ENCODE data around the gene PTMA. TPM values are rescaled to one million over a fixed set of nuclear protein-coding genes. Genes with fewer than 3 reads are reported as not detected.
A peak's percentile ranks its signal among the peaks of the same experiment; 100 is the strongest.

The PTMA gene
- total RNA-seq, 2 experiments from 2014 or later, result 1,546 to 1,586 TPM

DNA sequence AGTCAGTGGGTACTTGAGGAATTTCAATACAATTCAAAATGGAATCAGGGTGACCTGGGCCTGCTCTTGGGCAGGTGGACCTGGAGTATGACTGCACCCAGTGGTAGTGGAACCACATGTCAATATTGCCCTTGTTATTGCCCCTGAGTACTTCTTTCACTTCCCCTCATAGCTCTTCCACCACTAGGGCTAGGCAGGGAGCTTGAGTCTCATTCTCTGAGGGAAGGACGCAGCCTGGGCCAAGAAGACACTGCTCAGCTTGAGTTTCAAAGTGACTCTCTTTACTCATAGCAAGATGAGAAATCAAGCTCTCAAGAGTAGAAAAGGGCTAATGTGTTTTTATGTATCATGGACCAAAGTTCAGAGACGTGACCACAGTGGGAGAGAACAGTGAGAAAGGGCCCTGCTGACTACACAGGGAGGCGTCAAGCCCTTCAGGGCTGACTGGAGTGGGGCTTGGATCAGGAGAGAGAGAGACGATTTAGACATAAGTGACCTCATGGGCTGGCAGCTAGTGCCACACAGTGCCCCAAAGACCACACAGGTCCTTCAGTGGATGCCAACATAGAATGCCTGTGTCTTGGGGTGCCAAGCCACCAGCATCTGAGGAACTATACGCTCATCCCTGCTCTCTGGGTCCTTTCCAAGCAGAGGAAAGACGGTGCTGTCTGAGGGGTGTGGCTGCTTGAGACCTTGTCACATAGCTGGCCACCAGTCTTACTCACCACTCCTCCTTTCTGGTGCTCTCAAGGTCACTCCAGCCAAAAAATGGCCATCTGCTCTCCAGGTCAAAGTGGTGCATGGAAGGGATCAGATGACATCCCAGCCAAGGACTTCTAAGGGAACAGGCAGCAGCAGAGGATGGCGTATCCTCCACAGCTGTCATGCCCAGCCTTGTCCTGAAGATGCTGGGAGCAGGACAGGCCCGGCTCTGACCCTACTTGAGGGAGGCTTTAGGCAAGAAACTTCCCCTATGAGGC lies 13.0 kb downstream of the PTMA start:
- Mint-ChIP-seq H3K27me3 (no peaks in the 10 kb centered on the region), H3K36me3 (ENCODE audit: low read depth) (no peaks in the 10 kb centered on the region), H3K27ac (no peak overlapping the region), H3K4me1 (ENCODE audit: low read depth) (no peaks in the 10 kb centered on the region), H3K9me3 (no peaks in the 10 kb centered on the region), H3K4me3 (no peak overlapping the region)
- ATAC-seq (ENCODE audit: poor library complexity), result no peak
- no peaks in the 10 kb centered on the region for H3K4me1 ChIP-seq (ENCODE audit: insufficient read depth, low read length)
- peak in 1 of 14 experiments; percentile 18 for DNase-seq
- H3K36me3 ChIP-seq (ENCODE audit: insufficient read depth, low read length), result no peaks in the 10 kb centered on the region
- H3K27ac ChIP-seq (ENCODE audit: low read depth in 1 of 2, low read length in 2 of 2), result no peak overlapping the region
- no peaks in the 10 kb centered on the region for H3K27me3 ChIP-seq (ENCODE audit: control insufficient read depth in 1 of 2, insufficient read depth in 2 of 2, low read length in 2 of 2)
- no peak overlapping the region for H3K4me3 ChIP-seq (ENCODE audit: low read length)
- CTCF ChIA-PET, result interaction anchor here (1.1 to 2.2 kb wide), 2 partner anchors 15 to 44 kb away, joined by 3 to 8 read pairs; no protein-coding TSS in a partner anchor
- TF ChIP-seq CTCF (IDR thresholded peaks at IDR 0.05), result no peak
- H3K9me3 ChIP-seq (ENCODE audit: control insufficient read depth in 1 of 2, insufficient read depth in 1 of 2, low read length in 2 of 2), result peaks cover 0 to 3% of the 10 kb centered on the region in 2 experiments
- intact Hi-C loops (cut with DNase I, micrococcal nuclease), result no loop called here
- POLR2A ChIA-PET, result interaction anchor here (1.1 kb wide), 1 partner anchor 11 kb away, joined by 4 read pairs; no protein-coding TSS in a partner anchor

DNA sequence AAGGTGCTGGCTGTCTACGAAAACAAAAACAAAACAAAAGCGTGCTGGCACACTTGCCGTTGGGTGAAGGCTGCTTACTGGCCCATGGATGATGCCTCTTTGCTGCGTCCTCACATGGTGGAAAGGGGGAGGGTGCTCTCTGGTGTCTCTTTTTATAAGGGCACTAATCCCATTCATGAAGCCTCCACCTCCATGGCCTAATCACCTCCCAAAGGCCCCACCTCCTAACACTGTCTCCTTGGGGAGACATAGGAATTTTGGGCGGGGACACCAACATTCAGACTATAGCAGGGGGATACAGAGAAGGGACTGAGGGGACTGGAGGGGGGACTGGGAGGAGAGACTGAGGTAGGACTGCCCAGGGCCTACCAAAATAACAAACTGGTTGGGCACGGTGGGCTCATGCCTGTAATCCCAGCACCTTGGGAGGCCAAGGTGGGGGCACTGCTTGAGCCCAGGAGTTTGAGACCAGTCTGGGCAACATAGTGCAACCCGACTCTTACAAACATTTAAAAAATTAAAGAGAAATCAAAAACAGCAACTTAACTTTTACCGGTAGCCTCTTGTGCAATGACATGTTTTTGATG lies 14.5 kb downstream of the PTMA start:
- ATAC-seq (ENCODE audit: poor library complexity) (no peak), DNase-seq (no peak)
- Histone ChIP-seq H3K27me3 (ENCODE audit: control insufficient read depth in 1 of 2, insufficient read depth in 2 of 2, low read length in 2 of 2) (no peaks in the 10 kb centered on the region), H3K27ac (ENCODE audit: low read depth in 1 of 2, low read length in 2 of 2) (no peak overlapping the region), H3K4me3 (ENCODE audit: low read length) (no peak overlapping the region), H3K36me3 (ENCODE audit: insufficient read depth, low read length) (no peaks in the 10 kb centered on the region), H3K4me1 (ENCODE audit: insufficient read depth, low read length) (no peaks in the 10 kb centered on the region), H3K9me3 (ENCODE audit: control insufficient read depth in 1 of 2, insufficient read depth in 1 of 2, low read length in 2 of 2) (no peaks in the 10 kb centered on the region)
- Mint-ChIP-seq H3K4me3 (no peak overlapping the region), H3K9me3 (no peaks in the 10 kb centered on the region), H3K36me3 (ENCODE audit: low read depth) (no peaks in the 10 kb centered on the region), H3K27ac (no peak overlapping the region), H3K27me3 (no peaks in the 10 kb centered on the region), H3K4me1 (ENCODE audit: low read depth) (no peaks in the 10 kb centered on the region)
- TF ChIP-seq CTCF (IDR thresholded peaks at IDR 0.05), result no peak
- intact Hi-C loops (cut with DNase I, micrococcal nuclease), result no loop called here
- CTCF ChIA-PET, result no interaction called here
- POLR2A ChIA-PET, result no interaction called here

GRCh38 chr2:231725476-231725875 lies 17.2 kb downstream of the PTMA start:
- Histone ChIP-seq H3K9me3 (ENCODE audit: control insufficient read depth in 1 of 2, insufficient read depth in 1 of 2, low read length in 2 of 2) (no peaks in the 10 kb centered on the region), H3K27ac (ENCODE audit: low read depth in 1 of 2, low read length in 2 of 2) (no peak overlapping the region), H3K36me3 (ENCODE audit: insufficient read depth, low read length) (no peaks in the 10 kb centered on the region), H3K4me3 (ENCODE audit: low read length) (no peak overlapping the region), H3K4me1 (ENCODE audit: insufficient read depth, low read length) (no peaks in the 10 kb centered on the region), H3K27me3 (ENCODE audit: control insufficient read depth in 1 of 2, insufficient read depth in 2 of 2, low read length in 2 of 2) (no peaks in the 10 kb centered on the region)
- DNase-seq (no peak), ATAC-seq (ENCODE audit: poor library complexity) (no peak)
- Mint-ChIP-seq H3K27ac (no peak overlapping the region), H3K9me3 (no peaks in the 10 kb centered on the region), H3K4me3 (no peak overlapping the region), H3K36me3 (ENCODE audit: low read depth) (peaks cover 6% of the 10 kb centered on the region), H3K4me1 (ENCODE audit: low read depth) (no peaks in the 10 kb centered on the region), H3K27me3 (no peaks in the 10 kb centered on the region)
- POLR2A ChIA-PET, result interaction anchor here (0.9 kb wide), 1 partner anchor 261 kb away, joined by 3 read pairs; the partner anchor contains the start of gene NCL
- no peak for TF ChIP-seq CTCF (IDR thresholded peaks at IDR 0.05)
- CTCF ChIA-PET, result interaction anchor here (1.4 to 2.9 kb wide), 3 partner anchors 11 to 124 kb away, joined by 3 to 14 read pairs (median 6); no protein-coding TSS in a partner anchor
- intact Hi-C loops (cut with DNase I, micrococcal nuclease), result no loop called here

All from CD4-positive, alpha-beta T cell (primary cell).